ENCODE measurements around the gene SETX. TPM values are rescaled to one million over a fixed set of nuclear protein-coding genes. Genes with fewer than 3 reads are reported as not detected.

Gene SETX
- total and polyA plus RNA-seq, 2 of the 13 experiments (the other 11 are each of a cell fraction or from before 2014, with no cell fraction given), result 13.2 to 39.0 TPM

GRCh38 chr9:132354637-132355355, at the start of gene SETX (continued):
- TF ChIP-seq ZNF800 (CRISPR knock-in tag; IDR thresholded peaks at IDR 0.05) (no peak), THYN1 (CRISPR knock-in tag; IDR thresholded peaks at IDR 0.05; ENCODE audit: borderline replicate concordance, low read depth) (no peak), POLR2G (IDR thresholded peaks at IDR 0.05; ENCODE audit: low read depth, low read length) (peak; percentile 94), RARG (CRISPR knock-in tag; IDR thresholded peaks at IDR 0.05; ENCODE audit: low read depth) (no peak), ZNF570 (CRISPR knock-in tag; IDR thresholded peaks at IDR 0.05; ENCODE audit: borderline replicate concordance) (no peak), CEBPZ (IDR thresholded peaks at IDR 0.05; ENCODE audit: low read length) (no peak), ZFP82 (CRISPR knock-in tag; IDR thresholded peaks at IDR 0.05; ENCODE audit: borderline replicate concordance) (0 out of 2 replicates have a peak, but pooled peaks have one; percentile 42), YEATS4 (CRISPR knock-in tag; IDR thresholded peaks at IDR 0.05; ENCODE audit: borderline replicate concordance) (peak; percentile 74), ZMYM3 (CRISPR knock-in tag; IDR thresholded peaks at IDR 0.05) (no peak), MAFK (conservative IDR thresholded peaks at IDR 0.05 in 1 of 2, IDR thresholded peaks at IDR 0.05 in 1 of 2; ENCODE audit: low read length in 2 of 2) (no peak), ZNF891 (CRISPR knock-in tag; IDR thresholded peaks at IDR 0.05) (peak; percentile 69; the same call in 1 of the 2 replicates), MAZ (IDR thresholded peaks at IDR 0.05; ENCODE audit: borderline replicate concordance, low read depth, low read length) (peak; percentile 97), MAZ (CRISPR knock-in tag; IDR thresholded peaks at IDR 0.05; ENCODE audit: low read depth) (peak; percentile 85), PATZ1 (CRISPR knock-in tag; IDR thresholded peaks at IDR 0.05) (peak; percentile 98), ZNF335 (CRISPR knock-in tag; IDR thresholded peaks at IDR 0.05) (0 out of 2 replicates have a peak, but pooled peaks have one; percentile 61), ZNF337 (CRISPR knock-in tag; IDR thresholded peaks at IDR 0.05; ENCODE audit: borderline replicate concordance, low read depth) (0 out of 2 replicates have a peak, but pooled peaks have one; percentile 30), FOXA1 (IDR thresholded peaks at IDR 0.05) (no peak), FOXA1 (CRISPR knock-in tag; IDR thresholded peaks at IDR 0.05) (no peak)
